GM13976 (cell line): ENCODE data around the gene C2orf74.
"Not testable (repeated sequence)": the region's sequence is repeated elsewhere in the genome, so short reads cannot be mapped to it uniquely, and the experiment has no call there.

ENCODE experiments used
- DNase-seq: peaks from one replicate; pipeline ENCODE4 v3.0.0; 2012; ENCODE audit warnings: low spot score
- in situ Hi-C: fragments of 300-500 bp; cut with MboI; formaldehyde crosslinking; loops from one replicate; pipeline ENCODE4 v1.12.0; 2022; ENCODE audit warnings: low sequenced_read_pairs, mixed read lengths, inconsistent platforms; ENCODE audit not compliant: unreplicated experiment
- TF ChIP-seq, protein P1 (sequence below): IDR thresholded peaks from 2 replicates; pipeline ENCODE4 v1.5.1; 2012; ENCODE audit warnings: borderline replicate concordance, mild to moderate bottlenecking; ENCODE audit not compliant: insufficient read depth; ENCODE audit errors: extremely low read depth, missing control alignments, control extremely low read depth

The C2orf74 gene

DNA sequence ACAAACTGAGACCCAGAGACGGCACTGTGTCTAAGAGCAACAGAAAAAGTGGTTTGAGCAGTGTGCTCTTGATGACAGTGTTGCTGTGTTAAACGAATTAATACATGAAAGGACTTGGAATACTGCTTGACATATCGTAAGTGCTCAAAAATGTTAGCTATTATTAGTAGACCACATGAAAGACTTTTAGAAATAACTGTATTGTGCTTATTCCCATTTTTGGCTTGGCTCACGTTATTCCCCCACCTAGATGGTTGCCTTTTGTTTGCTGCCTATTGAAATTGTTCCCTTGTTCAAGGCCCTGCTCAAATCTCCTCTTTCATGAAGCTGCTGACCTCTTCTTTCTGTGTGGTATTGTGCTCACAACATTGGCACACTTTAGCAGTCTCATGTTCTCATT is 27.8 kb upstream of the C2orf74 start:
- in situ Hi-C loops = no loop called here
- DNase-seq = no peak
- TF ChIP-seq, protein P1, sequence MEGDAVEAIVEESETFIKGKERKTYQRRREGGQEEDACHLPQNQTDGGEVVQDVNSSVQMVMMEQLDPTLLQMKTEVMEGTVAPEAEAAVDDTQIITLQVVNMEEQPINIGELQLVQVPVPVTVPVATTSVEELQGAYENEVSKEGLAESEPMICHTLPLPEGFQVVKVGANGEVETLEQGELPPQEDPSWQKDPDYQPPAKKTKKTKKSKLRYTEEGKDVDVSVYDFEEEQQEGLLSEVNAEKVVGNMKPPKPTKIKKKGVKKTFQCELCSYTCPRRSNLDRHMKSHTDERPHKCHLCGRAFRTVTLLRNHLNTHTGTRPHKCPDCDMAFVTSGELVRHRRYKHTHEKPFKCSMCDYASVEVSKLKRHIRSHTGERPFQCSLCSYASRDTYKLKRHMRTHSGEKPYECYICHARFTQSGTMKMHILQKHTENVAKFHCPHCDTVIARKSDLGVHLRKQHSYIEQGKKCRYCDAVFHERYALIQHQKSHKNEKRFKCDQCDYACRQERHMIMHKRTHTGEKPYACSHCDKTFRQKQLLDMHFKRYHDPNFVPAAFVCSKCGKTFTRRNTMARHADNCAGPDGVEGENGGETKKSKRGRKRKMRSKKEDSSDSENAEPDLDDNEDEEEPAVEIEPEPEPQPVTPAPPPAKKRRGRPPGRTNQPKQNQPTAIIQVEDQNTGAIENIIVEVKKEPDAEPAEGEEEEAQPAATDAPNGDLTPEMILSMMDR = no peak

DNA sequence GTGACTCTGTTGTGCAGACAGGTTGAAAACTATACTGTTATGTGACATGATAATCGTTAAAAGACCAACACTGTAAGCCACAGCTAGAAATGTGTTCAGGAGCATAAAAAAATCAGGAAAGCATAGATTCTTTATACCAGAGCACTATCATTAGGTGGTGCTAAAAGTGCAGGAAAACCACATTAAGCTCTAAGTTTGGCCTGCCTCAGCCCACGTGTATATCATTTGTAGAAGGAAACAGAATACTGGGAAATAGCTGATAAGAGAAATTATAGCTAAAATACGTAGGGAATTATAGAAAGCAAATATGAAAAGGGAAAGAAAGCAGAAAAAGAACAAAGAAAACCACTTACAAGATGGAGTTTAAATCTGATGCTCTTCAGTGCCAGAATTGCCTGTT is 26.5 kb upstream of the C2orf74 start:
- in situ Hi-C loops = no loop called here
- TF ChIP-seq, protein P1 = peak; percentile 20
- DNase-seq = no peak

DNA sequence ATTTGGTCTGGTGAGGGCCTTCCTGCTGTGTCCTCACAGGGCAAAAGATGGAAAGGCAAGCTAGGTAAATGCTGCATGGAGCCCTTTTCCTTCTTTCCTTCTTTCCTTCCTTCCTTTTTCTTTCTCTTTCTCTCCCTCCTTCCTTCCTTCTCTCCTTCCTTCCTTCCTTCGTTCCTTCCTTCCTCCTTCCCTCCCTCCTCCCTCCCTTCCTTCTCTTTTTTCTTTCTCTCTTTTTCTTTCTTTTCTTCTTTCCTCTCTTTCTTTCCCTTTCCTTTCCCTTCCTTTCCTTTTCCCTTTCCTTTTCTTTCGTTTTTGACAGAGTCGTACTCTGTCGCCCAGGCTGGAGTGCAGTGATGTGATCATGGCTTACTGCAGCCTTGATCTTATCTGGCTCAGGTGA is 23.1 kb upstream of the C2orf74 start:
- in situ Hi-C loops = no loop called here
- TF ChIP-seq, protein P1 = no peak

DNA sequence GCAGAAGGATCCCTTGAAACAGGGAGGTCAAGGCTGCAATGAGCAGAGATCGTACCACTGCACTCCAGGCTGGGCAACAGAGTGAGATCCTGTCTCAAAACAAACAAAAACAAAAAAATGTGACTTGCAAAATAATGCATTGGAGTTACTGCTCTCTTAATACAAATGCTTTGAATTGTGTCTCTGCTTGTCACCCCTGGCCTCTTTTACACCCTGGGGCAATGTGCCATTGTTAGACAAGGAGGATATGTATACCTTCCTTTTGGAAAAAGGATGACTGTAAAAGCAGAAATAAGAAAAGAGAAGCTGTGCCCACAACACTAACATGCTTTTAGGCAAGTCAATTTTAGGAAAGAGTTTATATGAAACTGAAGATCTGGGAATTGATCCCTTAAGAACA is 20.8 kb upstream of the C2orf74 start:
- in situ Hi-C loops = no loop called here
- DNase-seq = no peak
- TF ChIP-seq, protein P1 = no peak

More for the DNA sequence above, 23.1 kb upstream of the C2orf74 start:
- DNase-seq = no peak

DNA sequence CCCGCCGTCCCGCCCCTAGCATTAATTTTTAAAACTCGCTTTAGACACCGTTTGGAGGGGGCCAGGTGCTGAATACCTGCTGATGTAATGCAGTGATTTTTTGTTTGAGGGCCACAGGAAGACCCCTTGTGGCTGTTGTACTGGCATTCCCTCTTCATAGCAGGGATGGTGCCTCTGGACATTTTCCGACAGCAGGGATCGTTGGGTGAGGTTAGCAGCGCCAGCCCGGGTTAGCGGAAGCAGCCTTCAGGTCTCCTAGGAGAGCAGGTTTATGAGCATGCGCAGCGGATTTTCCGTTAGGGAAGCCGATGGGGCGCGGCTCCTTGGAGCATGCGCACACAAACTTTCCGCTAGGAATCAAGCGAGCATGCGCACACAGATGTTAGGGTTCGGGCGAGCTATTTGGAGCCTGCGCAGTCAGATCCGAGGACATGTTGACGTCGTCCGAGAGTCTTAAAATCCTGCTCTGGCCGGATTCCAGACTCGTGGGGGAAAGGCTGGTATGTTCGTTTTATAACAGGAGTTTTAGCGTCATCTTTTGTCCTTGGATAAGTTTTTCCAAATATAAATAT is 17.2 kb upstream of the C2orf74 start:
- peak; percentile 96 for DNase-seq
- in situ Hi-C loops = no loop called here

DNA sequence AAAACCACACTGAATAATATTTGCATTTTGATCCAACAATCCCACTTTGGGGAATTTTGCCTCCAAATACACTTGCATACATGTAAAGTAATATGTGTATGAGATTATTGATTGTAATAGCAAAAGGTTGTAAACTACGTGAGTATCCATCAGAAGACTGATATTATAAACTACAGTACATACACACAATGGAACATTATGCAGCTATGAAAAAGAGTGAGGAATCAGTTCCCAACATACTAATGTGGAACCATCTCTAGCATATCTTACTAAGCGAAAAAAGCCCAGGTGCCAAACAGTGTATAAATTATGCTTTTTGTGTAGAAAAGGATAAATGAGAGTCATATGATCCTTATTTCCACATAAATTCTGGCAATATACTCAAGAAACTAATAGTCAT is 16.0 kb upstream of the C2orf74 start:
- no peak for DNase-seq
- in situ Hi-C loops = no loop called here
- TF ChIP-seq, protein P1 = no peak

More for the DNA sequence above, 17.2 kb upstream of the C2orf74 start:
- TF ChIP-seq, protein P1 = no peak

DNA sequence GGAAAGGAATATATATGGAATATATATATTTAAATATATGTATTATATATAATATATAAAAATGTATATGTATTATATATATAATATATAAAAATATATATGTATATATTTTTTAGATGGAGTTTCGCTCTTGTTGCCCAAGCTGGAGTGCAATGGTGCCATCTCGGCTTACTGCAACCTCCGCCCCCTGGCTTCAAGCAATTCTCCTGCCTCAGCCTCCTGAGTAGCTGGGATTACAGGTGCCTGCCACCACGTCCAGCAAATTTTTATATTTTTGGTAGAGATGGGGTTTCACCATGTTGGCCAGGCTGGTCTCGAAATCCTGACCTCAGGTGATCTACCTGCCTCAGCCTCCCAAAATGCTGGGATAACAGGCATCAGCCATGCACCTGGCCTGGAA is 13.9 kb upstream of the C2orf74 start:
- DNase-seq, in situ Hi-C loops: not testable (repeated sequence)
